Glutamatergic neuron (in vitro differentiated cells): ENCODE measurements around the gene KLHL40. TPM values are rescaled to one million over a fixed set of nuclear protein-coding genes. Genes with fewer than 3 reads are reported as not detected.

Source experiments
- DNase-seq: peaks from one replicate; pipeline ENCODE4 v3.0.0; 2022
- H3K27ac Mint-ChIP-seq: one replicate; pipeline ENCODE4 v1.8.0; 2020; ENCODE audit warnings: mild to moderate bottlenecking, mixed read lengths, inconsistent platforms; ENCODE audit not compliant: unreplicated experiment
- H3K27me3 Mint-ChIP-seq: one replicate; pipeline ENCODE4 v1.8.0; 2020; ENCODE audit warnings: mild to moderate bottlenecking, moderate library complexity, mixed read lengths, inconsistent platforms; ENCODE audit not compliant: unreplicated experiment
- H3K36me3 Mint-ChIP-seq: one replicate; pipeline ENCODE4 v1.8.0; 2020; ENCODE audit warnings: mild to moderate bottlenecking, mixed read lengths, inconsistent platforms; ENCODE audit not compliant: unreplicated experiment
- H3K4me1 Mint-ChIP-seq: one replicate; pipeline ENCODE4 v1.8.0; 2020; ENCODE audit warnings: mild to moderate bottlenecking, low read depth, mixed read lengths, inconsistent platforms; ENCODE audit not compliant: unreplicated experiment
- H3K4me3 Mint-ChIP-seq: one replicate; pipeline ENCODE4 v1.8.0; 2020; ENCODE audit warnings: mild to moderate bottlenecking, mixed read lengths, inconsistent platforms; ENCODE audit not compliant: unreplicated experiment
- H3K9me3 Mint-ChIP-seq: one replicate; pipeline ENCODE4 v1.8.0; 2020; ENCODE audit warnings: mild to moderate bottlenecking, moderate library complexity, mixed read lengths, inconsistent platforms; ENCODE audit not compliant: unreplicated experiment
- CTCF ChIP-seq: fragments of 200-600 bp; sonication (generic); IDR thresholded peaks from one replicate; pipeline ENCODE4 v1.5.0; 2021; ENCODE audit not compliant: partially characterized antibody, unreplicated experiment
- total RNA-seq: library from RNA; stranded (reverse); fragmentation: NEBNext Ultra II Directional; extraction: Animal tissue kit (Norgen Biotek cat#: 25700); gene quantifications from one replicate; pipeline ENCODE4 v1.2.1, GENCODE V29; 2021; ENCODE audit not compliant: unreplicated experiment

KLHL40 gene
- total RNA-seq, 1 donor from 2014 or later, result 0.44 TPM

DNA sequence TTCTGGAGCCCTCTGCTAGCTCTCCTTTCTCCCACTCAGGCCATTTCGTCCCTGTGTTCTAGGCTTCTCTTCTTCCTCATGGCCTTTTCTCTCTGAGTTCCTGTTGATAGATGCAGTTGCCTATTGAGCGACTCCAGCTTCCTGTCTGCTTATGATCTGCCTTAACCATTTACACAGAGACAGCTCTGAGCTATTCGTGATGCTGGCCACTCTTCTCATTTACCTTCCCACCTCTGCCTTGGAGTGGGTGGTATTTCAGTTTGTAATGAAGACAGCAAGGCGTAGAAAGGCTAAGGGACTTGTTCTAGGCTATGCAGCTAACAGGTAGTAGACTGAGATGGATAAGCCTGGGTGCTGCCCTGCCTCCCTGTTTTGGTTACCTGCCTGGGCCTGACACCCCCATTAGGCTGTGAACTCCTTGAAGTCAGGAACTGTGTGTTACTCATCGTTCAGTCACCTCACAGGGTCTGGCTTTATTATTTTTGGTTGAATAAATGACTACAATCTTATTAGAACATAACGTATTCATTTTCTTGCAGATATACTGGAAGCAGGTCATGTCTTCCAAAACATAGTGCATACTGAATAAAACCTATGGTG is 44.5 kb upstream of the KLHL40 start:
- TF ChIP-seq CTCF, result no peak
- no peaks in the 10 kb centered on the region for H3K9me3 Mint-ChIP-seq

DNA sequence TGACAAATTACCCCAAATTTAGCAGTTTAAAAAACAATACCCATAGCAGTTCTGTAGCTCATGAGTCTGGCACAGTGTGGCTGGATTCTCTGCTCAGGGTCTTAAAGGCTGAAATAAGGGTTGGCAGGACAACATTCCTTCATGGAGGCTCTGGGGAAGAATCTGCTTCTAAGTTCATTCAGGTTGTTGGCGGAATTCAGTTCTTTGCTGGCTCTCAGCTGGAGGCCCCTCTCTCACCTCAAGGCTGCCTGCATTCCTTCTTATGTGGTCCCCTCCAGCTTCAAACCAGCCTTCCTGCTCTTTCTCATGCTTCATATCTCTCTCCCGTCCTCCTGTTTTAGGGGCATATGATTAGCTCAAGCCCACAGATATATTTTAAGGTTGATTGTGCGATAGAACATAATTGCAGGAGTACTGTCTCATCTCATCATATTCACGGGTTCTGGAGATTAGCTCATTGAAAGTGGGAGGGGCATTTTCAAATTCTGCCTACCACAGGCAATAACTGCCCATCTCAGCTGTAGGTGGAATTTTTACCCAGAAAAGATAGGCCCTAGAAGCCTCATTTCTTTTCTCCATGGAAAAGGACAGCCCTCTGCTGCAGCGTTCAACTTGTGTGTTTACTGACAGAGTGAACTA is 37.4 kb upstream of the KLHL40 start:
- H3K9me3 Mint-ChIP-seq, result peaks cover 15% of the 10 kb centered on the region
- no peak for TF ChIP-seq CTCF
- H3K36me3 Mint-ChIP-seq, result peaks cover 14% of the 10 kb centered on the region
- no peak overlapping the region for H3K4me3 Mint-ChIP-seq
- no peak for DNase-seq
- H3K4me1 Mint-ChIP-seq, result peaks cover 26% of the 10 kb centered on the region
- H3K27me3 Mint-ChIP-seq, result peaks cover 16% of the 10 kb centered on the region
- H3K27ac Mint-ChIP-seq, result no peak overlapping the region

More for the DNA sequence above, 44.5 kb upstream of the KLHL40 start:
- DNase-seq, result no peak
- H3K36me3 Mint-ChIP-seq, result peaks cover 11% of the 10 kb centered on the region
- no peak overlapping the region for H3K4me3 Mint-ChIP-seq
- H3K27me3 Mint-ChIP-seq, result peaks cover 2% of the 10 kb centered on the region
- no peak overlapping the region for H3K27ac Mint-ChIP-seq
- no peaks in the 10 kb centered on the region for H3K4me1 Mint-ChIP-seq

- no peak for TF ChIP-seq CTCF
- Mint-ChIP-seq H3K36me3 (peaks cover 8% of the 10 kb centered on the region), H3K27me3 (peaks cover 17% of the 10 kb centered on the region), H3K4me1 (peaks cover 29% of the 10 kb centered on the region), H3K27ac (peak overlapping the region; percentile 60), H3K9me3 (peaks cover 15% of the 10 kb centered on the region), H3K4me3 (peak overlapping the region; percentile 31)
- no peak for DNase-seq
Measured at GRCh38 chr3:42649006-42649405, 36.3 kb upstream of the KLHL40 start.

DNA sequence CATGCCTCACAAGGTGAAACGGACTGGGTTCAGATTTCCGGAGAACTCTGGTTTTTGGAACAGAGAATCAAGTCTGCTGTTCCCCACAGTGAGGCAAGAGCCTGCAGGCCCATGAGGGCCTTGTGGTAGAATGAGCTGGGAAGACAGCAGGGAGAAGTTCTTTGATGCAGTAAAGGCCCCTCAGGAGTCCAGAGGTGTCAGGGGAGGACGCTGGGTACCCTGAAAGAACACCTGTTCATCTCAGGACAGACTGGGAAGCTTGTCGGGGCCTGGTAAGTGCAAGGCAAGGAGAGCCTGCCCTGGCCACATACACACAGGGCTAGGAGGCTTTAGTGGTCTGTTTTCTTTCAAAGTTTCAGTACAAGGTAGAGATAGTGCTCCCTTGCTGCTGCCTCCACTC is 35.6 kb upstream of the KLHL40 start:
- peaks cover 17% of the 10 kb centered on the region for H3K27me3 Mint-ChIP-seq
- no peak overlapping the region for H3K27ac Mint-ChIP-seq
- peaks cover 8% of the 10 kb centered on the region for H3K36me3 Mint-ChIP-seq
- H3K9me3 Mint-ChIP-seq, result peaks cover 15% of the 10 kb centered on the region
- H3K4me1 Mint-ChIP-seq, result peaks cover 29% of the 10 kb centered on the region
- no peak for DNase-seq
- no peak overlapping the region for H3K4me3 Mint-ChIP-seq
- TF ChIP-seq CTCF, result no peak
